Suppressor macrophage treated with lipopolysaccharide for 4 hours (primary cell): Measurements from ENCODE around the gene FRMD4A.
"Not testable (repeated sequence)": the region's sequence is repeated elsewhere in the genome, so short reads cannot be mapped to it uniquely, and the experiment has no call there.

Experiments used
- DNase-seq: peaks from one replicate; pipeline ENCODE4 v3.0.0-alpha.2; 2020

FRMD4A gene

DNA sequence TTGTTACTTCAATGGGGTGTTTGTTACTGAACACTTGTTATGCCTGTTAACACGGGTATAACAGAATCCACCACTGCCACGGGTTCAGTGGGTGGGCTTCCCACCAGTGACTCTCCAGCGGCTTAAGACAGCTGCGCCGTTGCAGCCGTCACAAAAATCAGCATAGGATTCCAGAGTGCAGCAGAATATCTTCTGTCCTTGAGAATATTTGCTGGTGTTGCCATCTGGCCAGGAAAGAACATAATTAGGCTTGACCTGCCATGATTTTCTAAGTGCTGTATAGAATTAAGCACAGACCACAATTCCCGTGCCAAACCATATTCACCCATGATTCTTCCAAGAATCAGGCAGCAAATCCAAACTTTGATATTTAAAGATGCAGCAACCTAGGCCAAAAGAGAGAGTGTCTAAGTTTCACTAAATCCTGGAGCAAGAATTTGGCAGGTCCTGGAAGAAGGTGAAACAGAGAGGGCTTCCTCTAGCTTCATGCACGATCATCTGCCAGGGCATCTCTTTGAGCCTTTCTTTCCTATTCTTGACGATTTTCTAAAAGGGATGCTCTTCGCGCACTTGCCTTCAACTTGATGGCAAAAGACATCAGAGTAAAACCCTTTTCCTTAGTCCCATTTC is 95.0 kb downstream of the FRMD4A start:
- no peak for DNase-seq

DNA sequence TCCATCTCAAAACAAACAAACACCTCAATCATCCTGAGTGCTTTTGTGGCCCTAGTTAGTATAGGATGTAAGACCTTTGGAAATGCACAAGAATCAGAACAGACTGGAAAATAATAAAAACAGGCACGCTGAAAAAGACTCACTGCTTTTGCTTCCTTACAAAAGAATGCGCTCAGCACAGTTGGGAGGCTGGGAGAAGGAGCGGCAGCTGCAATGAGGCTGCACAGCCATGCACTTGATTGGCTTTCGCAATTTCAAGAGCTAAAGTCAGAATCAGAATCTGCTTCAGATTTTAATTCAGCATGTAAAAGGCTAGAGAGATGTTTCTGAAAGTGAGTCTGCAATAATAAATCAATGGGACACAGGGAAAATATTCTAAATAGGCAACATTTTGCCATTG is 97.2 kb downstream of the FRMD4A start:
- no peak for DNase-seq

DNA sequence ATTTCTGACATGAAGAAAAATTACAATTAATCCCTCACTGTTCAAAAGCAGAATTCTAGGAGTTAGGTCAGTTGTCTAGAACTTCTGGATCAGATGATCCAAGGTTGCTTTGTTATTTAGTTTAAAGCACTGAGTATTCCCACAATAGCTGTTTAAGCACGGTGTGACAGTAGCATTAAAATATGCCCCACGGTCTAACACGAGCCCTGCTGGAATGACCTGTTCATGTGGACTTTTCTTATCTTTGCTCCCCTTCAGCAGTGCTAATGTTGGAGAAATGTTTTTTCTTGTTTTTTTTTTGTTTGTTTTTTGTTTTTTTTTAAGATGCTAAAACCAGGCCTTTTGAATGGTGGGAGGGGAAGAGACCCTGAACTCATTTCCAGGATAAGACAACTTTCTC is 101.9 kb downstream of the FRMD4A start:
- DNase-seq = not testable (repeated sequence)

DNA sequence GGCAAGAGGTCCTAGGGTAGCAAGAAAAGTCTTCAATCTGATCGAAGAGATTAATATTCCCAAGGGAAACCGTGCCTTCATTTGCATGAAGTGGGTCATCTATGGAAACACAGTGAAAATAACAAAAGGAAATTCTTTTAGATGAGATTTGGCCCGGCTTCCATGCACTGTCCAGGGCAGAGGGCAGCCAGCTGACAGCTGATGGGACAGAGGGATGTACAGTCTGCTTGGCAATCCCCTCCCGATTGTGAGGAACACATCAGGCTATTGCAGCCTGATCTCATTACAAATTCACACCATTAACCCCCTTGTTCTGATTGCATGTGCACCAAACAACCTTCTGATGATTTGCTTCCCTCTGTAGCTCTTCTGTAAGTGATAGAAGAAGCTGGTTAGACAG is 105.3 kb downstream of the FRMD4A start:
- no peak for DNase-seq

DNA sequence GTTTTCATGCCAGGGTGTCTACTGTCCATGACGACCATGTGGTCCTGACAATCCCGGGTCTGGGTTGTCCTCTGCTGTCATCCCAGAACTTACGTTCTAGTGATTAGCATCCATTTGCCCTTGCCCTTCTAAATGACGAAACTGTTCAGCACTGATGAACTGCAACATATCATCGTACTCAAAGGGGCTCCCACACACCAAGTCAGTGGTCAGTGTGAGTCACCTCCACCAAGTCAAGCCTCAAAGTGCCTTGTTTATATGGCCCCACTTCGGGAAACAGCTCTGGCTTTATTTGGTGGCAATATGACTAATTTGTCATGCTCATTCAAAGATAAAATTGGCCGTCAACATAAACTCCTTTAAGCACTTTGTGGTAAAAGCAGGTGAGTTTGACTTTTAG is 110.7 kb downstream of the FRMD4A start:
- no peak for DNase-seq

DNA sequence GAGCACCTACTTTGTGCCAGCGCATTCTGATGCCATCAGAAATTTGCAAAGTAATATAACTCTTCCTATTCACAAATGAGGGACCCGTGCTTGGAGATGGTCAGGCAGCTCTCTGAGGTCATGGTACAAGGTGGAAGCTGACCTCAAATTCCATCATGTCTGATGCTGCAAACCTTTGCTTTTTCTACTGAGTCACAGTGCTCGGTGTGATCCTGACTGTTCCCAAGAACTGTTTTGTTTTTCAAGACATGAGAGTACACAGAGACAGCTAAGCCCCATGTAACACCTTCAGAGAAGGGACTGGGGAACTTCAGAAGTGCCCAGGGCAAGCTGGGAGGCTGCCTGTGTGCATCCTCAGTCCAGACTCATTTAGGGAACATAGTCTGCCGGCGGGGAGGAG is 111.3 kb downstream of the FRMD4A start:
- DNase-seq = no peak

DNA sequence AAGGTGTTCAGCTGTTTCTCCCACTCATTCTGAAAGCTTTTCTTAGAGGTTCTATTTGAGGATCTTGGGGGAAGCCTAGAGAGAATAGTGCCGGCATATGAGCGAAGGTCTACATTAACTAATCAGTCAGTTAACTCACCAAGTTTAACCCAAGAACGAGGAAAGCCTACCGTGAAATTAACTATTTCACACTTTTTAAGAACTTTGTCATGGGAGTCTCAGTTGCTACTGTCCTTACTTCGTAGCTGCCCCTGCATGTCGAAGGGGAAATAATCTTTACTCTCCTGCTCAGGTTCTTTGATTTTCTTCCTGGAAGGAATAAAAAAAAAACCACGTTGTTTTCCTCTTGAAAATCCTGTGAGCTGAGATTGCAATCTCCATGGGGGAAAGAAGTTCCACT is 115.1 kb downstream of the FRMD4A start:
- DNase-seq = no peak

DNA sequence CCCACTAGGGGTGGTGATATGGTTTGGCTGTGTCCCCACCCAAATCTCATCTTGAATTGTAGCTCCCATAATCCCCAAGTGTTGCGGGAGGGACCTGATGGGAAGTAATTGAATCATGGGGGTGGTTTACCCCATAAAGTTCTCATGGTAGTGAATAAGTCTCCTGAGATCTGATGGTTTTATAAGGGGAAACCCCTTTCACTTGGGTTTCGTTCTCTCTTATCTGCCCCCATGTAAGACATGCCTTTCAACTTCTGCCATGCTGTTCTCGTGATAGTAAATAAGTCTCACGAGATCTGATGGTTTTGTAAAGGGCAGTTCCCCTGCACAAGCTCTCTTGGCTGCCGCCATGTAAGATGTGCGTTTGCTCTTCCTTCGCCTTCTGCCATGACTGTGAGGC is 117.0 kb downstream of the FRMD4A start:
- not testable (repeated sequence) for DNase-seq

DNA sequence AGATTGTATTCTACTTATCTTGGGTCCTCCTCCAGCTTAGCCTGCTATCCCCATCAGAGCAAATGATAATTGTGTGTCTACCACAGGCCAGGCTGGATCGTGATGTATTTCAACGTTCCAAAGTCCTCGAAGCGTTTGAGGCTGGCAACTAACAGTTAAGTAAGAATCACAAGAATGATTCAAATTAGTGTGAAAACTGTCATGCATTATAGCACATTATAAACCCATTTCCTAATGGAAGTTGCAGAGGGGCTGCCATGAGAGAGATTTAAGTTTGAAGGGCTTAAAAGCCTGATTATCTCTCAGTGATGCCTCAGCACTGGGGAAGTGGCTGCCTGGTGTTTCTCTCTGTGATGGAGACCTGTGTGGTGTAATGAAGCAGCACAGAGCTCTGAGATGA is 119.1 kb downstream of the FRMD4A start:
- no peak for DNase-seq

DNA sequence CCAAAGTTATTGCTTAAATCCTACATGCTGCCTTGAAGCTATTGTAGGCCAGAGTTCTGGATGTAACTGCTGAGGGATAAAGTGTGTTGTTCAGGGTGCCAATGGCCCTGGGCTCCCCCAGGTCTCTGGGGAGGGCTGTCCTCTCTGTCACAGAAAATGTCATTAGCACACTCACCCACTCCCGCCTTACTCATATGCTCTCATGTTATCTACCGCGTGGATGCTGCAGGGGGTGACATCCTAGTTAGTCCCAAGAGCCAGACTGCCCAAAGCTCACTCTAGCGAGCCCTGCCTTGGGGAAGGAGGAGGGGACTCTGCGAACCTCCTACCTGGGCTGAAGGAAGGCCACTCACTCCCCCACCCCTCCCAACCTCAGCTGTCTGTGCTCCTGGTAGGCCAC is 122.5 kb downstream of the FRMD4A start:
- no peak for DNase-seq

DNA sequence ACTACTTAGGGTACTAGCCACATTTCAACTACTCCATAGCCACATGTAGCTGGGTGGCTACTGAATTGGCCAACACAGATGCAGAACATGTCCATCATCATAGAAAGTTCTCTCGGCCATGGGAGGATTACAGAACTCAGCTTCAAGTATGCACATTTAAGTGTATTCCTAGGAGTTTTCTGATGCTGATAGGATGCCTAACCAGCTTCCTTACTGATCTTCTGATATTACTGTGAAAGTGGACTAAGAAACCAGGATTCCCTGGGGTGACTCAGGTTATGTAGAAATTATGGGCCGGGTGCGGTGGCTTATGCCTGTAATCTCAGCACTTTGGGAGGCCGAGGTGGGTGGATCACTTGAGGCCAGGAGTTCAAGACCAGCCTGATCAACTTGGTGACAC is 125.5 kb downstream of the FRMD4A start:
- no peak for DNase-seq

DNA sequence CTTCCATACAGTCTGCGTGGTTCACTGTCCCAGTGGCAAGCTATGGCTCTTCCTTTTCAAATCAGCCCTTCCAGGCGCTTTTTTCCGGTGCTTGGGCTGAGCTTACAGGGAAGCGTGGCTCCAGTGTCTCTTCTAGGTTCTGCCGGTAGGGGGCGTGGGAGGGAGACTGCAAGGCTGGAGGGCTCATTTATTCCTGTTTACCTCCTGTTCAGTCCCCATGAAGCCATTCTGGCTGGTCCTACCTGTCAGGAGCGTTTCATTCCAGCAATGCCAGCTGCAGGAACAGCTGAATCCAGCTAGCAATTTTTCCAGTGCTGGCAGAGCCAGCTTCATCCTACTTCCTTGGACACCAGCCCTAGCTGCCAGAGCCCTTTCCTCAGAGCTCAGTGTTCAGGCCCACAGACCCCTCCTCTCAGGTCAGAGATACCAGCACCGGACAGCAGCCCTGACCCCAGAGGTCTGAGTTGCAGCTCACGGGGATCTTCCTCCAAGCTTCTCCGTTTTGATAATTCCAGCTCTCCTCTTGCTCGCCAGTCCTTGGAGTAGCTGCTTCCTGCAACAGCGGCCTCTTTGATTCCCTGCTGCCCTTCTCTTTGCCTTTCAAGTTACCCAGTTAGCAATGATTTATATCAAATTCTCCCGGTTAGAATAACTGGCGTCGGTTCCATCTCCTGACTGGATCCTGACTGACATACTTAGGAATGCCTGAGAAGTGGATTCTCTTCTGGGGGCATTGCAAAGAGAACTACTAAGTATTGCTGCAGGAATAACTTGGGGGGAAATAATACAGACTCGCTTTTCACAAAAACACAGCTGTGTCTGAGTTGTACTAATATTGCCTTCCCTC is 129.8 kb downstream of the FRMD4A start:
- DNase-seq = peak; percentile 13

DNA sequence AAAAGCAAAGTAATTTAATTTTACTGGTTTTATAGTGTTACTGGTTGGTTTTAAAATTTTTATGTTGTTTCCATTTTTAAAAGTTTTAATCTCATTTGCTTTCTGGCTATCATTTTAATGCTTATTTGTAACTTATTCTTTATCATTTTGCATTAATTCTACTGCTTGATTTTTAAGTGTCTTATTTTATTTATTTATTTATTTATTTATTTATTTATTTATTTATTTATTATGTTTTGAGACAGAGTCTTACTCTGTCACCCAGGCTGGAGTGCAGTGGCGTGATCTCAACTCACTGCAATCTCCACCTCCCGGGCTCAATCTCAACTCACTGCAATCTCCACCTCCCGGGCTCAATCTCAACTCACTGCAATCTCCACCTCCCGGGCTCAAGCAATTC is 131.6 kb downstream of the FRMD4A start:
- DNase-seq = not testable (repeated sequence)

DNA sequence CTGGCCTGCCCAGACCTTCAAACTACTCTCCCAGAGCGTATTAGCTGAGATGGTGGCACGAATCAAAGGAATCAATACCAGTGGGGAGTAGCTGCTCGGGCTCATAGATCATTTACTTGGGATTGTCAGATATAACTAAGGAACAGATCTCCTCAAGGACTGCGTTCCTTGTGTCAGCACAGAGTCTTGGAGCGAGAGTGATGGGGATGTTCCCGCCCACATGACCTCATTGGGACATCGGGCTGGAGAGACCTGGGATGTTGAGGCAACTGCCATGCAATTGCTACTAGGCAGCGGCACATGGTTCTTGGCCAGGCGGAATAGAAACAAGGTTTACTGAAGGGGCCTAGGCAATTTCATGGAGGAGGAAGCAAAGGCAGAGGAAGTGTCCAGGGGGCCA is 132.6 kb downstream of the FRMD4A start:
- no peak for DNase-seq

DNA sequence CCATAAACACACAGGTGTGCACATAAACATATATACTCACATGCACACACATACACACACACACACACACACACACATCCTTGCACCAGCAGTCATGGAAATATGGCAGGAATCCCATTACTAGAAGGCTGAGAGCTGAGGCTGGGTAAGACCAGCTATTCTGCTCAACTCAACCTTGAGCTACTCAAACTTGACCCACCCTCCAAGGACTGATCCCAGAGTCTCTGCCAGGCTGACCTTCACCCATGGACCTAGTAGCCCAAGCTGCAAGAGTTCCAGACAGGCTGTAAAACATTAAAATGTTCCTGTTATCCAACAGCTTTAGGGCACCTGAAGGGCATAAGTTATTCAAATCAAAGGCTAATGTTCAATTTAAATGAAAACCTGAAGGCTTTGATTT is 134.6 kb downstream of the FRMD4A start:
- DNase-seq = no peak

DNA sequence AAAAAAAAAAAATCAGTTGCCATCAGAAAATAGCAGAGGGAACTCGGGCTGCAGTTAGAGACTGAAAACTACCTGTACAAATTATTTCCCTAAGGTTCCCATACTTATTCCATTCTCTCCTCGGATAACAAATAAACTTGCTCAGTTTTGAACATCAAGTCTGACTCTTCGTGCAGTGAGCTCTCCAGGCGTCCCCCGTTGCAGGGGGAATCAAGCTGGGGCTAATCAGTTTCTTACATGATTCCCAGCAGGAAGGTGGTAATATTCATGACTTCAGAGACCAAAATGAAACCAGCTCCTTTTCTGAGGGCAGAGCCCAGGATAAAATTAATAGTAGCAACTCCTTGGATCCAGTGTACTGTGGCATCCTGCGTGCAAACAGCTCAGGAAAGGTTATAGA is 135.3 kb downstream of the FRMD4A start:
- DNase-seq = no peak

DNA sequence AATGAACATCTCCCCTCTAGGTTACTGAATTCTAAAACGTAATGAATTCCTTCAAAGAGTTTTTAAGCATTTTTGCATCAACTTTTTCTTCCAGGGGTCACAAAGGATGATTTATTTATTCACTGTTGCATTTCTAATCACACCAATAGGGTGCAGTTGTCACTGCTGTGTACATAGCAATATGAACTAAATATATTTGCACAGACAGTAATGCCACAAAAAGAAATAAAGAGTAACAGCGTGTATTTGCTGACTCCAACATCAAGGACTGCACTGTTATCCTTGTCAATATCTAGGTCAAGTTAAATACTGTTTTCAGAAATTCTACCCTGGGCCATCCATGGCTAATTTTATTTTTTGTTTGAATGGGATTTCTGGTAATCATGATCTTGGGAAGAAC is 138.0 kb downstream of the FRMD4A start:
- no peak for DNase-seq

DNA sequence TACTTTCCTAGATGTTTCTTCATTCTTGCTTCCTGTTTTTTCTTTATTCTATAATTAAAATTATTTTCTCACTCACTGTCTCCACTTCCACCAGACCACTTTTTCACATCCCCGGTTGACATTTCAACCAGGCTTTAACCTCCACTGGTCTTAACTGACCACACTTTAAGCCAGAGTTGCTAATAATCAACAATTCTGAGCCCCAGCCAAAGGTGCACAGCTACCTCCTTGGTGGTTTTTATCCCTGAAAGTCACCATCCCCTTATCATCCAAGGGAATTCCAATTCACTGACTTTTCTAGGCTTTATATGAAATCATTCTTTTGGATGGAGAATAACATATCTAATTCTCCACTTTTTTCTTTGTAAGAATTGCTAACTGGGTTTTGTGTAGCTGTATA is 138.9 kb downstream of the FRMD4A start:
- no peak for DNase-seq

DNA sequence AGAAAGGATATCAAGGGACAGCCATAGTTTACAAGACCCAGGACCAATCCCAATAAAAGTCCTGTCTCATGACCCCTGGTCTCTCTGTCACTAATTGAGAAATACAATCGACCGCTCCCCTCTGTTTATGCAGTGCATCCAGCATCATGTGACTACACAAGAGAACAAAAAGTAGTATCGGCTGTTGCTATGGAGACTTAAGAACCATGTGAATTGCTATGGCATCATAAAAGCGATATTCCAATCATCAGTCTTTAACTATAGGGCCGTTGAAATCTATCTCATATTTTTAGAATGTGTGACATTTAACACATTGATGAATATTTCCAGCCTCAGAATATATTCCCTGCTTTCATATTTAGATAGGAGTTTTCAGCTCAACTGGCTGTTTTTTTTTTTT is 139.3 kb downstream of the FRMD4A start:
- DNase-seq = no peak

DNA sequence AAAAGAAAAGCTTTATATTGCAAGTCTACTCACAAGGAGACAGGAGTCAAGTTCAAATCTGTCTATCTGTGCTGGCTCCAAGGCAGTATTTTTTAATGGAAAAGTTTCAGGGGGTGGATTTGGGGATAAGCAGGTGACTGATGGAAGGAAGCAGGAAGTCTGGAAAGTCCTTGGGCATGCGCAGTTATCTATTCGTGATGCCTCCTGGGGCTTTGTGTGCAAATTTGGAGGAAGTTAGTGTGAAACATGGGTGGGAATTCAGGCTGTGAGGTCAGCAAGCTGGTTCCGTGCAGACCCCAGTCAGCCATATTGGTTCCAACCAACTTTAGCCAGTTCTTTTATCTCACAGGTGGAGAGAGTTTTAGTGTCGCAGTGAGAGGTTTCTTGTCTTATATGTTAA is 140.0 kb downstream of the FRMD4A start:
- DNase-seq = no peak

DNA sequence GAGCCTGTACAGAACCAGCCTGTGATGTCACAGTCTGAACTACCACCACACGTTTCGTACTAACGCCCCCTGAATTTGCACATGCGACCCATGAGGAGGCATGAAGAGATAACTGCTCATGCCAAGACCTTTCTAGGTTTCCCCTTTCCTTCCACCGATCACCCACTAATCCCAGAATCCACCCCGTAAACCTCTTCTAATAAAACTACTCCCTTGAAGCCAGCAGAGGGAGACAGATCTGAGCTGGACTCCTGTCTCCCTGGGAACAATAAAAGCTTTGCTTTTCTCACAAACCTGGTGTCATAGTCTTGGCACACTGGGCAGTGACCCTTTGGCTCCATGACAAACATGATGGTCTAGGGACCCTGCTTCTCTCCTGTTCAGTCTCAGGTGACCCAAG is 144.5 kb downstream of the FRMD4A start:
- DNase-seq = no peak

DNA sequence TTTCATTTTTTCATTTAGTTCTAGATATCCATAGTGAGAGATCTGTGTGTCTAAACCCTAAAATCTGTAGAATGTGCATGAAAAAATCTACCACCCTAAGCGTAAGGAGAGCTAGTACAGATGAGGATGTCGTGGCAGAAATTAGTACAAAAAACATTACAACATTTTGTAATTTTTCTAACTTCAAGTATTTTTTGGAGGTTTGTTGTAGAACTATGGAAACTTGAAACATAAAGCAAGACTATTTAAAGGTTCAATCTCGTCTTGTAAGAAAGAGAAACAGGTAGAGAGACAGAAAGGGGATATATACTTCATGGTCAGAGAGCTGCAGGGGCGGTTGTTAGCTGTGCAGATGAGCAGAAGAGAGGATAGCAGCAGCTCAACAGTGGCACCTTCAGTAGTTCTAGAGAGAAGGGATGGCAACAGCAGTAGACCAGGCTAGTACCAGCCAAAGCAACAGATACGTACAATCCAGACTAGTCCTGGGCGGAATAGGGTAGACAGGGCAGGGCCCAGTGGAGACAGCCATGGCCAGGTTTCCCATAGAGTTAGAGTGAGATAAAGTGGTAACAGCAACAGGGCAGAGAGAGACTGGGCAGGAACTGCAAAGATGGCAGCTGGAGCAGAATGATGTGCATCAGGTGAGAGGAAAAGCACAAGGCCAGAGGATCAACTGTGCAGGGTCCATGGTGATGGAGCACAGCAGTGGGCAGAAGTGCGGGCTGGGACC is 145.2 kb downstream of the FRMD4A start:
- peak; percentile 66 for DNase-seq

DNA sequence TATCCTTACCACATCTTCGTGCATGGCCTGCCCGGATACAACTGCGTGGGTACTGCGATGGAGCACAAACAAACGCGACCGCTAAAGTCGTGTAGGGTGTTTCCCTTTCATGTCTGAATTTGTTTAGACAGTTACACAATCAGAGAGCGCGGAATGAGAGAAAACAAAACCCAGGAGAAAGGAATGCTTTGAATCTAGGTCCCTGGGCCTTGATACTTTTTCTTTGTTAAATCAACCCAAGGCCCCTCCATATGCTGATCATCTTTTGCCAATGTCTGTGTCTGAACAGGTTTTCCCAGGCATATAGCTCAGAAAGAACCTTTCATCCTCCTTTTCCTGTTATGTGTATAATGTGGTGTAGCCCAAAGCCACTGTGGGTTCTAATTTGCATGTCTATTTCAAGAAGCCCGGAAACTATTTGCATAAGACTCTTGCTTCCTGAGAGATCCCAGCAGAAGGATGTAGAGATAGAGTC is 145.8 kb downstream of the FRMD4A start:
- peak; percentile 76 for DNase-seq

DNA sequence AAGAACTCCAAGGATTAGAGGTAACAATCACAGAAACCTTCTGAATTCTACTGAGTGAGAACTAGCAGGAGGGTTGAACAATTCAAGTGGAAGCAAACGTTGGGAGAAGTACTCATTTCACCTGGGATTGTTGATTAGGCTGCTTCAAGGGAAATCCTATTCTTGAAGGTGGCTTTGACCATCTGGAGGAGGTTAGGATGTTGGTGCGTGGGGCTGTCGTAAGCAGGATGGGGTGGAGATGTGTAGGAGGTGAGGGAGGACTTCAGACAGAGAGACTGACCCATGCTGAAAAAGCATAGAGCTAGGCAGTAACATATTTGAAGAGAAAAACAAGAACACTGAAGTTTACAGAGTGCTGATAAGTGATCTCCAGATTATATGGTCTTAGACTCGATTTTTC is 147.9 kb downstream of the FRMD4A start:
- DNase-seq = no peak
